Mesendoderm (in vitro differentiated cells): ENCODE results near the gene TECTA.
A peak's percentile ranks its signal among the peaks of the same experiment; 100 is the strongest.
"Not testable (repeated sequence)": the region's sequence is repeated elsewhere in the genome, so short reads cannot be mapped to it uniquely, and the experiment has no call there.

ENCODE experiments used
- DNase-seq: peaks from one replicate; pipeline ENCODE4 v3.0.0; 2013
- H2AK5ac ChIP-seq: 2 replicates; pipeline ENCODE4 v1.6.1; 2013; ENCODE audit warnings: low read length, inconsistent platforms
- H2BK120ac ChIP-seq: 2 replicates; pipeline ENCODE4 v1.6.1; 2013; ENCODE audit warnings: low read depth, mild to moderate bottlenecking, low read length, moderate library complexity, mixed read lengths
- H2BK15ac ChIP-seq: replicated peaks from 2 replicates; pipeline ENCODE4 v1.6.1; 2013; ENCODE audit warnings: low read depth, mild to moderate bottlenecking, moderate library complexity
- H2BK5ac ChIP-seq: 2 replicates; pipeline ENCODE4 v1.6.1; 2013; ENCODE audit warnings: low read length, inconsistent platforms
- H3K18ac ChIP-seq: 2 replicates; pipeline ENCODE4 v1.6.1; 2013; ENCODE audit warnings: mild to moderate bottlenecking, low read length, mixed read lengths
- H3K23ac ChIP-seq: one replicate; pipeline ENCODE4 v1.6.1; 2013; ENCODE audit warnings: low read length
- H3K27ac ChIP-seq: 2 replicates; pipeline ENCODE4 v1.5.1; 2013; ENCODE audit warnings: low read depth, mild to moderate bottlenecking, inconsistent platforms, low read length, moderate library complexity
- H3K27me3 ChIP-seq: 2 replicates; pipeline ENCODE4 v1.6.1; 2013; ENCODE audit warnings: low read length, control low read depth, mild to moderate bottlenecking, inconsistent platforms; ENCODE audit not compliant: insufficient read depth, poor library complexity
- H3K36me3 ChIP-seq: 2 replicates; pipeline ENCODE4 v1.6.1; 2013; ENCODE audit warnings: low read length, inconsistent platforms; ENCODE audit not compliant: control insufficient read depth, insufficient read depth
- H3K4ac ChIP-seq: one replicate; pipeline ENCODE4 v1.6.1; 2013; ENCODE audit warnings: low read depth, mild to moderate bottlenecking, low read length, moderate library complexity
- H3K4me1 ChIP-seq: 2 replicates; pipeline ENCODE4 v1.6.1; 2013; ENCODE audit warnings: low read depth, low read length, inconsistent platforms; ENCODE audit not compliant: control insufficient read depth
- H3K4me2 ChIP-seq: 2 replicates; pipeline ENCODE4 v1.6.1; 2013; ENCODE audit warnings: low read length
- H3K4me3 ChIP-seq: 2 replicates; pipeline ENCODE4 v1.5.1; 2013; ENCODE audit warnings: mild to moderate bottlenecking, low read length
- H3K56ac ChIP-seq: one replicate; pipeline ENCODE4 v1.6.1; 2013; ENCODE audit warnings: low read length
- H3K79me1 ChIP-seq: 2 replicates; pipeline ENCODE4 v1.6.1; 2013; ENCODE audit warnings: low read length, inconsistent platforms
- H3K79me2 ChIP-seq: 2 replicates; pipeline ENCODE4 v1.6.1; 2013; ENCODE audit warnings: mild to moderate bottlenecking, low read length; ENCODE audit not compliant: control insufficient read depth, insufficient read depth
- H3K9ac ChIP-seq: 2 replicates; pipeline ENCODE4 v1.6.1; 2013; ENCODE audit warnings: low read length, inconsistent platforms
- H4K5ac ChIP-seq: one replicate; pipeline ENCODE4 v1.6.1; 2013; ENCODE audit warnings: low read length
- H4K8ac ChIP-seq: one replicate; pipeline ENCODE4 v1.6.1; 2013; ENCODE audit warnings: low read depth, mild to moderate bottlenecking, control low read depth, low read length, moderate library complexity
- WGBS: extraction: QIAGEN DNeasy Blood & Tissue Kit; methylation state at CpG from one replicate; pipeline ENCODE4 v1.1.7; 2013; ENCODE audit warnings: low lambda C conversion rate, missing lambda C conversion rate; ENCODE audit not compliant: insufficient coverage; ENCODE audit errors: extremely low coverage; 5-methylcytosine and 5-hydroxymethylcytosine counted together

The TECTA gene

GRCh38 chr11:121177629-121178028, 76.6 kb downstream of the TECTA start:
- not testable (repeated sequence) for H3K27ac ChIP-seq, H3K4me2 ChIP-seq, H4K8ac ChIP-seq, H3K4me1 ChIP-seq, H3K27me3 ChIP-seq, H2AK5ac ChIP-seq, H2BK5ac ChIP-seq, H3K9ac ChIP-seq, H3K4me3 ChIP-seq, H4K5ac ChIP-seq, DNase-seq, H3K56ac ChIP-seq, H3K79me1 ChIP-seq, H2BK120ac ChIP-seq, H3K18ac ChIP-seq, H3K23ac ChIP-seq, H3K79me2 ChIP-seq, H3K36me3 ChIP-seq, H2BK15ac ChIP-seq, H3K4ac ChIP-seq
- WGBS: no CpG with 5 or more reads among the region's 10 CpGs

DNA sequence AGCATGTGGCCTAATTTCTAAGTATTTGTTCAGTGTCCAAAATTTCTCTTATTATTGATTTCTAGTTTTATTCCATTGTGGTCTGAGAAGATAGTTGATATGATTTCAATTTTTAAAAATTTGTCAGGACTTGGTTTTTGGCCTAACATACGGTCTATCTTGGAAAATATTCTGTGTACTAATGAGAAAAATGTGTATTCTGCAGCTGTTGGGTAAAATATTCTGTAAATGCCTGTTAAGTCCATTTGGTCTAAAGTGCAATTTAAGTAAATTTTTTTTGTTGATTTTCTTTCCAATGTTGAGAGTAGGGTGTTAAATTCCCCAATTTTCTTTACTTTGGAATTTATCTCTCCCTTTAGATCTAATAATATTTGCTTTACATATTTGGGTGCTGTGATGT, 78.3 kb downstream of the TECTA start:
- Histone ChIP-seq H2BK120ac (no peak overlapping the region), H3K4ac (no peak overlapping the region), H3K27ac (no peak overlapping the region), H3K18ac (no peak overlapping the region), H3K4me2 (no peak overlapping the region), H3K79me1 (no peaks in the 10 kb centered on the region), H3K4me1 (no peaks in the 10 kb centered on the region), H4K8ac (no peak overlapping the region), H2AK5ac (no peak overlapping the region), H3K36me3 (no peaks in the 10 kb centered on the region), H2BK5ac (no peak overlapping the region), H3K79me2 (no peaks in the 10 kb centered on the region), H3K56ac (no peak overlapping the region), H2BK15ac (no peak overlapping the region), H3K4me3 (no peak overlapping the region), H3K9ac (no peak overlapping the region), H3K23ac (no peak overlapping the region), H3K27me3 (no peaks in the 10 kb centered on the region), H4K5ac (no peak overlapping the region)
- WGBS: no CpG with 5 or more reads among the region's 1 CpG
- DNase-seq: no peak

GRCh38 chr11:121180183-121180582, 79.1 kb downstream of the TECTA start:
- Histone ChIP-seq H3K79me1 (no peaks in the 10 kb centered on the region), H2BK15ac (no peak overlapping the region), H4K8ac (no peak overlapping the region), H2BK120ac (no peak overlapping the region), H3K4ac (no peak overlapping the region), H3K4me3 (no peak overlapping the region), H2AK5ac (no peak overlapping the region), H3K4me2 (no peak overlapping the region), H3K36me3 (no peaks in the 10 kb centered on the region), H3K79me2 (no peaks in the 10 kb centered on the region), H3K27ac (no peak overlapping the region), H3K56ac (no peak overlapping the region), H4K5ac (no peak overlapping the region), H3K9ac (no peak overlapping the region), H3K18ac (no peak overlapping the region), H3K4me1 (no peaks in the 10 kb centered on the region), H3K27me3 (no peaks in the 10 kb centered on the region), H2BK5ac (no peak overlapping the region), H3K23ac (no peak overlapping the region)
- no CpG with 5 or more reads among the region's 1 CpG for WGBS
- DNase-seq: no peak

GRCh38 chr11:121188776-121189175, 87.7 kb downstream of the TECTA start:
- Histone ChIP-seq H3K56ac (no peak overlapping the region), H3K9ac (no peak overlapping the region), H2BK120ac (no peak overlapping the region), H4K8ac (no peak overlapping the region), H3K4me1 (no peaks in the 10 kb centered on the region), H2BK5ac (no peak overlapping the region), H3K36me3 (no peaks in the 10 kb centered on the region), H3K79me2 (no peaks in the 10 kb centered on the region), H3K4me3 (no peak overlapping the region), H3K79me1 (no peaks in the 10 kb centered on the region), H4K5ac (no peak overlapping the region), H3K18ac (no peak overlapping the region), H3K27me3 (no peaks in the 10 kb centered on the region), H3K4me2 (no peak overlapping the region), H3K23ac (no peak overlapping the region), H3K4ac (no peak overlapping the region), H2AK5ac (no peak overlapping the region), H2BK15ac (no peak overlapping the region), H3K27ac (no peak overlapping the region)
- no peak for DNase-seq

DNA sequence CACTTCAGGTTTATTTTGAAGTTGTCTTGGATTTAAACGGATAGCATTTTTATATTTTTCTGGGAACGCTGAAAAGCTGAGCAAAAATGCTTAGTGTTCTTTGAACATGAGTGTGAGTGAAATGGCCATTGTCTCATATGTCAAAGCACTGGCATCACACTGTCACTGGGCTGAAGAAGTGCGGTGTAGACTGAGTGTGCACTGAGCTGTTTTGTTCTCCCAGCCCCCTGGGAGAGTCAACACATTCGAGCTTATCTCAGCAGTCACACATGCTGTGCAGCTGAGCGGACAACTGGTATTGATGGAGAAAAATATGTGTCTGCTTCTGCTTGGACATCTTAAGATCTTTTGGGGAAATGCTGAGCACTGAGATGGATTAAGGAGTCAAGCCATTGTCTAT, 90.8 kb downstream of the TECTA start:
- H2BK5ac ChIP-seq: no peak overlapping the region
- no peak overlapping the region for H2BK15ac ChIP-seq
- H3K79me2 ChIP-seq: no peaks in the 10 kb centered on the region
- no peaks in the 10 kb centered on the region for H3K36me3 ChIP-seq
- no peak overlapping the region for H2BK120ac ChIP-seq
- no peak overlapping the region for H4K8ac ChIP-seq
- H3K4ac ChIP-seq: no peak overlapping the region
- no peak for DNase-seq
- H3K79me1 ChIP-seq: no peaks in the 10 kb centered on the region
- H3K4me3 ChIP-seq: no peak overlapping the region
- no peak overlapping the region for H3K23ac ChIP-seq
- H3K9ac ChIP-seq: no peak overlapping the region
- H3K56ac ChIP-seq: no peak overlapping the region
- no peak overlapping the region for H2AK5ac ChIP-seq
- no peaks in the 10 kb centered on the region for H3K27me3 ChIP-seq
- H4K5ac ChIP-seq: no peak overlapping the region
- H3K18ac ChIP-seq: no peak overlapping the region
- no peaks in the 10 kb centered on the region for H3K4me1 ChIP-seq
- no CpG with 5 or more reads among the region's 5 CpGs for WGBS
- no peak overlapping the region for H3K4me2 ChIP-seq
- no peak overlapping the region for H3K27ac ChIP-seq

DNA sequence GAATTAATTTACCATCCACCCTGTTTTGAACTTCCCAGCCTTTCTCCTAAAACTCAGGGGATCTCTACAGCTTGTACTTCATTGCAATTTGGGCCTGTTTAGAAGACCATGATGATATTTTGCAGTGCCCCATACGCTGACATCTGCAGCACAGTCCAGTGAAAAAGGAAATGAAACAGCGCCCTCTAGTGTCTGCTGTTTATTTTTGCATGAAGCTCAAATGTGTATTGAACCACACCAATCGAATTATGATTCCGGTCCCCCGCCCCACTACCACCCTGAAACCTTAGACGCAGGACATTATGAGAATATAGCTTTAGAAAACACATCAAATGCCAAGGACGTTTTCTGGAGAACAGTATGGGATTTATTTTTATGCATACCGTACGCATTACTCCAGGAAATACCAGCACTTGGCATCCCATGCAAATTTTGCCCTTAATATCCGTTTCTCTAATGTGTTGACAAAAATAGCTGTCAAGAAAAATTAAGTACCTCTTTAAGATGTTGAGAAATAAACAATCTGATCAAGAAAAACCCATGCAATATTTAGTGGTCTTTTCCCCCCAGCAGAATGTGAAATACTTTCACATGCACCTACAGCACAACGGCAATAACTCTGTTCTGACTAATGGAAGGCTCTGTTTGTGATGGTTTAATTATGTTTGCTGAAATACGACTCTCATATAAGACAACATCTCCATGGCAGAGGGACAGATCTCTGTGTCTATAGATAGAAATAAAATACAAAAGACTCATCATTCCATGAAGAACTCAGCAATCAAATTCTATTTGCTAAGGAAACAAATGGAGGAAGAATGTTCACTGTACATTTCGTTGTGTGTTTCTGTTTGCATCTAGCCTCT, 93.9 kb downstream of the TECTA start:
- Histone ChIP-seq H2BK15ac (no peak overlapping the region), H3K4ac (no peak overlapping the region), H3K4me3 (no peak overlapping the region), H2BK5ac (no peak overlapping the region), H3K4me1 (no peaks in the 10 kb centered on the region), H3K18ac (no peak overlapping the region), H2AK5ac (no peak overlapping the region), H3K4me2 (no peak overlapping the region), H3K23ac (no peak overlapping the region), H3K9ac (no peak overlapping the region), H4K5ac (no peak overlapping the region), H2BK120ac (no peak overlapping the region), H3K79me2 (no peaks in the 10 kb centered on the region), H4K8ac (no peak overlapping the region), H3K79me1 (no peaks in the 10 kb centered on the region), H3K36me3 (no peaks in the 10 kb centered on the region), H3K56ac (no peak overlapping the region), H3K27ac (no peak overlapping the region), H3K27me3 (no peaks in the 10 kb centered on the region)
- DNase-seq: peak; percentile 74
- WGBS: no CpG with 5 or more reads among the region's 13 CpGs
